ENCODE measurements around the gene HCFC1.
A peak's percentile ranks its signal among the peaks of the same experiment; 100 is the strongest.

The HCFC1 gene

GRCh38 chrX:153944140-153944799 is 27.3 kb downstream of the HCFC1 start, which contains the start of gene RENBP:
TSS of gene RENBP (minus strand) at chrX:153944643. CDS start at chrX:153944610, 33 bp downstream.
- peak within 1 kb of the TSS; percentile 37 for H3K4me3 ChIP-seq (ENCODE audit: low read length)
- no peak for TF ChIP-seq CTCF (conservative IDR thresholded peaks at IDR 0.05; ENCODE audit: low read depth, low read length)
- no peak for DNase-seq (ENCODE audit: low read depth)

GRCh38 chrX:153941336-153942252 is 30.0 kb downstream of the HCFC1 start:
- no peak for DNase-seq (ENCODE audit: low read depth)
- TF ChIP-seq CTCF (conservative IDR thresholded peaks at IDR 0.05; ENCODE audit: low read depth, low read length) = no peak
- no peak overlapping the region for H3K4me3 ChIP-seq (ENCODE audit: low read length)

- no peak for TF ChIP-seq CTCF (conservative IDR thresholded peaks at IDR 0.05; ENCODE audit: low read depth, low read length)
- H3K4me3 ChIP-seq (ENCODE audit: low read length) = no peak overlapping the region
- DNase-seq (ENCODE audit: low read depth) = no peak
These were observed 32.0 kb downstream of the HCFC1 start for GRCh38 chrX:153939573-153939972.

GRCh38 chrX:153938226-153938786 is 33.3 kb downstream of the HCFC1 start:
- TF ChIP-seq CTCF (conservative IDR thresholded peaks at IDR 0.05; ENCODE audit: low read depth, low read length) = peak; percentile 11
- H3K4me3 ChIP-seq (ENCODE audit: low read length) = no peak overlapping the region
- DNase-seq (ENCODE audit: low read depth) = no peak

GRCh38 chrX:153937056-153937455 is 34.6 kb downstream of the HCFC1 start:
- DNase-seq (ENCODE audit: low read depth) = no peak
- H3K4me3 ChIP-seq (ENCODE audit: low read length) = no peak overlapping the region
- no peak for TF ChIP-seq CTCF (conservative IDR thresholded peaks at IDR 0.05; ENCODE audit: low read depth, low read length)

GRCh38 chrX:153935326-153935851 is 36.2 kb downstream of the HCFC1 start:
- DNase-seq (ENCODE audit: low read depth) = no peak
- TF ChIP-seq CTCF (conservative IDR thresholded peaks at IDR 0.05; ENCODE audit: low read depth, low read length) = no peak
- H3K4me3 ChIP-seq (ENCODE audit: low read length) = peak overlapping the region; percentile 38
